HG03095 (cell line): ENCODE data around the gene IL23R.
A peak's percentile ranks its signal among the peaks of the same experiment; 100 is the strongest.

Source experiments
- ATAC-seq: cut with Tn5 transposase; IDR thresholded peaks from one replicate; pipeline ENCODE4 v1.9.1; 2021; ENCODE audit warnings: moderate library complexity; ENCODE audit not compliant: unreplicated experiment

IL23R gene

DNA sequence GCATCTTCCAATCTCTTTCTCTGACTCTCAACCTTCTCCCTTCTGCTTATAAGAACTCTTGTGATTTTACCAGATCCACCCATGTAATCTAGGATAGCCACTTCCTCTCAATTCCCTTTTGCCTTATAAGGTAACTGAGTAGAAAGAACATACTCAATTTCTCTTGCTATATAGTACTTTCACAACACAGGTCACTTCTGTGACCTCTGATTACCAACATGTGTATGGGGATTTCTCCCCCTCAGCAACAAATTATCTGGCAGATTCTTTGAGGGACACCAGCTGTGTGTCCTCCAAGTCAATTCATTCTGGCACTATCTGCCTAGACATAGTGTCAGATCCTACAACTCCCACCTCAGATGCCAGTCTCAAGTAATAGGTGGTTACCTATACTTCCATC lies 62.5 kb downstream of the IL23R start:
- ATAC-seq: no peak

GRCh38 chr1:67230539-67230938 lies 64.3 kb downstream of the IL23R start:
- no peak for ATAC-seq

DNA sequence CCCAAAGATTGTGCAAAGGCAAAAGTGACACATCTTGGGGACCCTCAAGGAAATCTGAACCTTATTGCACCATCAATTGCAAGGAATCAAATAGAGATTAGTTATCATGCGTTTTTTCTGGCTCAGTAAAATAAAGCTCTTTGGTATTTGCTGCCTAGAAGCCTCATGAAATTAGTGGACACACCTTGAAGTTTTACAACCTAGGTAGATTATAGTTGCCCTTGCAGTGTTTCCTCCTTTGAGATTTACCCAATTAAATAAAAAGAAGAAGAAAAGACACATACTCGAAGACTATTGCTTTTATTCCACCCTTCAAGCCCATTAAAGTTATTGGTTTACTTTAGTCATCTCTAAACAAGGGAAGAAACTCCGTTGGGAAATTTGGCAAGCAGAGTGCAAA lies 70.0 kb downstream of the IL23R start:
- ATAC-seq: no peak

- ATAC-seq: no peak
Measured at GRCh38 chr1:67239738-67240137, 73.5 kb downstream of the IL23R start.

GRCh38 chr1:67241200-67241746 lies 75.0 kb downstream of the IL23R start:
- ATAC-seq: no peak

GRCh38 chr1:67242016-67242415 lies 75.8 kb downstream of the IL23R start:
- ATAC-seq: no peak

- ATAC-seq: no peak
Measured at GRCh38 chr1:67250051-67250653, 83.9 kb downstream of the IL23R start.

DNA sequence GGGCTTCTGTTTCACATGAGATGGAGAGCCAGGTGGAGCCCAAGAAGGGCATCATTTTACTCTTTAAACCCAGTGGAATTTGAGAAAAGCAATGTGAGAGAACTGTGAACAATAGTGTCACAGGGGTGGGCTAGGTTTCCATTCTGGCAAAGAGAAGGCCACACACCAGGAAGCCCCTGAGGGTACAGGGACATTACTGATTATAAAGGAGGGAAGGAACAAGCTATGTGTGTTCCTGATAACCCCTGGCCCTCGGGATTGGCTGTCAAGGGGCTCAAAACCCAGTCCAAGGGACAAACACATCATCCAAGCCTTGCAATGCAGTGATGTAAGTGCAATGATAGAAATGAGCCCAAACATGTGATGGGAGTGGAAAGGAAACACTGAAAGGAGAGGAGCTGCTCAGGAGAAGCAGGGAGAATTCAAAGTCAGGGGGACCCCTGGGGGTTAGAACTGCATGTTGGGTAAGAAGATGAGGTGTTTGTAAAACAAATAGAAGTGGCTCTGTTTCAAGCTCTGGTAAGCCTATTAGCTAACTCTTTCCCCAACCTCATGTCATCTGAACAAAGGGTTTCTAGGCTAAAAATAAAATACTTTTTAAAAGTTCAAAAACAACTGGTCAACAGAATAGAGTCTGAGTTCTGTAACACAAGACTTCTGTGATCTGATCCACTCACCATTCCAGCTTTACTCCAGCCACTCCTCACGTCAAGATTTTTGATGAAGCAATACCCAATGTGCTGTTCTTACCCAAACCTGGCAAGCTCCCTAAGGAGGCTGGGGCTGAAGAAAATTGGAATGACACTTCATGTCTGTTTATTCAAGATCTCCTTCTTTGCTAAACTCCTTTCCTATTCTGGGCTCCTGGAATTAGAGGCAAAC lies 90.3 kb downstream of the IL23R start:
- no peak for ATAC-seq

DNA sequence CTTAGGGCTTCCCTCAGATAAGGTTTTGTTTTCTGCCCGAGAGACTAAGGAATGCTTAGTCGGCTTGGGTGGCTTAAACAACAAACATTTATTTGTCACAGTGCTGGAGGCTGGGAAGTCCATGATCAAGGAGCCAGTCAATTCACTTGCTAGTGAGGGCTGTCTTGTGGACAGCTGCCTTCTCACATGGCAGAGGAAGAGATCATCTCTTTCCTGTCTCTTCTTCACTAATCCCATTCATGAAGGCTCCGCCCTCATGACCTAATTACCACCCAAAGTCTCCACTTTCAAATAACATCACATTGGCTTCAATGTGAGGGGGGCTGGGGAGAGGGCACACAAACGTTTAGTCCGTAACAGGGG lies 90.9 kb downstream of the IL23R start:
- ATAC-seq: no peak

DNA sequence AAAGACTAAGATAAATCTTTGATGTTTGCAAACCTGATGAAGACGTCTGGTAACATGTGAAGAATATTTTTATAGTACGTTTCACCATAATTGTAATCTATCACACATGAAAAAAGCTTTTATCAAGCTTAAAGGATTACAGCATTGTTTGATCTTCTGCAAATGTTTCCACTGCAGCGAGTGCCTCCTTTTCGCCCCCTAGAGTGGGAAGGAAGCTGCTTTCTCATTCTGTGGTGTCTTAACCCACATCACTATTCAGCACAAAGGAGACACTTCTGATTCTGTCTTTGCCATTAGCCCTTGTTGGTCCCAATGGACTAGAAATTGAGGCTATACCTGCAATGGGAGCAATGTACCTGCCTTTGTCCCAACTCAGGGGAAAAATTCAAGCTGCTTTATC lies 95.4 kb downstream of the IL23R start:
- ATAC-seq: no peak

- ATAC-seq: no peak
Measured at GRCh38 chr1:67262735-67263134, 96.5 kb downstream of the IL23R start.

DNA sequence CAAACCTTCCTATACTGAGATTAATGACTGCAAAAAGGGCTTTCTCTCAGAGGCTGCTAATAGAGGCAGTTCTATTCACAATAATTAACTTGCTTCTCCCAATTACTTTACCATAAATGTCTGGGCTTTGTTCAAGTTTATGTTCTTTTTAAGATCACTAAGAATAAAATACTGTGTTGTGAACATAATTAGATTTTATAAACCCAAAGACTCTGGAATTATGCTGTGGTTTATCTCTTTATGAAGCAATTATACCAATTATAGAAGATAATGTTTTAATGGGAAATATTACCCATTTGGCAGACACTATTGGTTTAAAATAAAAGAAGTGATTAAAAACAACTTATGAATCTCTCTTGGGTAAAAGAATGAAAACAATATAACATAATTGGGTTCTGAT lies 97.9 kb downstream of the IL23R start:
- no peak for ATAC-seq

- ATAC-seq: peak; percentile 69
Measured at GRCh38 chr1:67264899-67265298, 98.6 kb downstream of the IL23R start.

GRCh38 chr1:67269061-67269460 lies 102.8 kb downstream of the IL23R start:
- ATAC-seq: no peak

DNA sequence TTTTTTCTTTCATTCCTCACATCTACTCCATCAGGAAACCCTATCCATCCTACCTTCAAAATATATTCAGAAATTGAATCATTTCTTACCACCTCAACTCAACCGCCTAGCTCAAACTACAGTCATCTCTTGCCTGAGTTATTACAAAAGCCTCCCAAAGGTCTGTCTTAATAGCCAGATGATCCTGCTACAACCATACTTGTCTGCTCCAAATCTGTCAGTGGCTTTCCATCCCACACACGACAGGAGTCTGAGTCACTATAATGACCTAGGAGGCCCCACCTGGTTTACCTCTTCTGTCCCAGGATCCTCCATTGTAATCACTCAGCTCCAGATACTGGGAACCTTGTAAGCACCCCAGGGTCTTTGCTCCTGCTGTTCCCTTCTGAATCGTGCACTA lies 104.3 kb downstream of the IL23R start:
- ATAC-seq: no peak

- ATAC-seq: no peak
Measured at GRCh38 chr1:67273591-67273990, 107.3 kb downstream of the IL23R start.

- ATAC-seq: no peak
Measured at GRCh38 chr1:67274623-67275325, 108.5 kb downstream of the IL23R start.

- ATAC-seq: no peak
Measured at GRCh38 chr1:67280696-67281095, 114.4 kb downstream of the IL23R start.

DNA sequence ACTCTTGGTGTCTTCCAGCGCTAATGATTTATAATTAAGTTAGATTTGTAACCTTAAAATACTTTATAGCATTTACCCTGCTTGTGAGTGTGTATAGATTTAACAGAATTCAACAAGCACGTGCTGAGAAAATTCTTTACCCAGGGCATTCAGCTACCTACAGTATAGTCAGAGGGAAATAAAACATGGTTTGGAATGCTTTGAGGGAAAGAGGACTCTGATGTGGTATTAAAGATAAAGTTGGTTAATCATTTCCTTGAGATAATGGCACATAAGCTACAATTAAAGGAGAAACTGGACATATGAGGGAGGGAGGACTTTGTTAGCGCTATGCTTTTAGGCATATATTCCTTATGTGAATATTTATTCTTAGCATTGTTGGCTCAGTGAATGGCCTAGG lies 115.0 kb downstream of the IL23R start:
- no peak for ATAC-seq

GRCh38 chr1:67285780-67286488 lies 119.7 kb downstream of the IL23R start:
- ATAC-seq: no peak

DNA sequence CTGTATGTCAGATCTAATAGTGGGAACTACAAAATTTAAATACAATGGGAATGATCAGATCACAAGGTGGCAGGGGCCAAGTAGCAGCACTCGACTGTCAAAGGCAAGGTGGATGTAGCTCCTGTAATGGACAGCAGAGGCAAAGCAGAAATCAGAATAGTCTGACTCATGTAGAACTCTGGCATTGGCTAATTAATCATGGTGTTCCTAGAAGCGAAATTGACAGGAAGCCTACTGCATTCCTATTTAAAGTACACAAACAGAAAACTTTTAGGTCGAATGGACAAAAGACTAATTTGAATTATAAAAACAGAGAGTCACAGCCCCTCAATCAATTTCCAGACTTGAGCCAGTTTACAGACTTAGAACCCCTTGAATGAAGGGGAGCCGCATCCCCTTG lies 124.0 kb downstream of the IL23R start:
- no peak for ATAC-seq
